Measurements from ENCODE around the gene SDK2.

- no peak for TF ChIP-seq CTCF (IDR thresholded peaks at IDR 0.05)
- peak in 1 of 2 donors; percentile 16 for TF ChIP-seq POLR2A (IDR thresholded peaks at IDR 0.05)
Measured at GRCh38 chr17:73309727-73310596, 334.3 kb downstream of the SDK2 start.

All from thyroid gland (tissue), 4 donors.